ENCODE results near the gene RHNO1. TPM values are rescaled to one million over a fixed set of nuclear protein-coding genes. Genes with fewer than 3 reads are reported as not detected.

The RHNO1 gene
- total and polyA plus RNA-seq, 2 of the 13 experiments (the other 11 are each of a cell fraction or from before 2014, with no cell fraction given), result 27.2 to 49.6 TPM

- TF ChIP-seq ZMAT5 (CRISPR knock-in tag; IDR thresholded peaks at IDR 0.05; ENCODE audit: borderline replicate concordance, low read depth), result no peak
- no peak for TF ChIP-seq ZNF468 (CRISPR knock-in tag; IDR thresholded peaks at IDR 0.05)
- TF ChIP-seq NR2F6 (IDR thresholded peaks at IDR 0.05), result no peak
- TF ChIP-seq NR2F6 (CRISPR knock-in tag; IDR thresholded peaks at IDR 0.05), result peak; percentile 39; the same call in 1 of the 2 replicates
- no peak for TF ChIP-seq JUN (CRISPR knock-in tag; IDR thresholded peaks at IDR 0.05)
- TF ChIP-seq ZFP36L1 (CRISPR knock-in tag; IDR thresholded peaks at IDR 0.05), result peak; percentile 10; the same call in 1 of the 2 replicates
- no peak for TF ChIP-seq FIP1L1 (IDR thresholded peaks at IDR 0.05; ENCODE audit: borderline replicate concordance, insufficient read depth, low read depth, low read length)
- TF ChIP-seq NFAT5 (CRISPR knock-in tag; IDR thresholded peaks at IDR 0.05), result peak; percentile 57
- peak; percentile 79 for TF ChIP-seq IKZF4 (CRISPR knock-in tag; IDR thresholded peaks at IDR 0.05; ENCODE audit: borderline replicate concordance, low read depth, not compliant biosample characterization)
- TF ChIP-seq USF2 (IDR thresholded peaks at IDR 0.05; ENCODE audit: low read depth, low read length), result no peak
- no peak for TF ChIP-seq USF2 (CRISPR knock-in tag; IDR thresholded peaks at IDR 0.05; ENCODE audit: borderline replicate concordance)
- TF ChIP-seq ZKSCAN5 (CRISPR knock-in tag; IDR thresholded peaks at IDR 0.05), result no peak
- peak; percentile 58; the same call in 1 of the 2 replicates for TF ChIP-seq ZNF639 (CRISPR knock-in tag; conservative IDR thresholded peaks at IDR 0.05)
- peak; percentile 35; the same call in 1 of the 2 replicates for TF ChIP-seq ZSCAN21 (CRISPR knock-in tag; IDR thresholded peaks at IDR 0.05; ENCODE audit: borderline replicate concordance)
Measured at GRCh38 chr12:2890388-2891239, 13.6 kb downstream of the RHNO1 start, which contains the start of gene TULP3 (continued).
